ENCODE measurements around the gene TAF4.
"Not testable (repeated sequence)": the region's sequence is repeated elsewhere in the genome, so short reads cannot be mapped to it uniquely, and the experiment has no call there.

TAF4 gene

DNA sequence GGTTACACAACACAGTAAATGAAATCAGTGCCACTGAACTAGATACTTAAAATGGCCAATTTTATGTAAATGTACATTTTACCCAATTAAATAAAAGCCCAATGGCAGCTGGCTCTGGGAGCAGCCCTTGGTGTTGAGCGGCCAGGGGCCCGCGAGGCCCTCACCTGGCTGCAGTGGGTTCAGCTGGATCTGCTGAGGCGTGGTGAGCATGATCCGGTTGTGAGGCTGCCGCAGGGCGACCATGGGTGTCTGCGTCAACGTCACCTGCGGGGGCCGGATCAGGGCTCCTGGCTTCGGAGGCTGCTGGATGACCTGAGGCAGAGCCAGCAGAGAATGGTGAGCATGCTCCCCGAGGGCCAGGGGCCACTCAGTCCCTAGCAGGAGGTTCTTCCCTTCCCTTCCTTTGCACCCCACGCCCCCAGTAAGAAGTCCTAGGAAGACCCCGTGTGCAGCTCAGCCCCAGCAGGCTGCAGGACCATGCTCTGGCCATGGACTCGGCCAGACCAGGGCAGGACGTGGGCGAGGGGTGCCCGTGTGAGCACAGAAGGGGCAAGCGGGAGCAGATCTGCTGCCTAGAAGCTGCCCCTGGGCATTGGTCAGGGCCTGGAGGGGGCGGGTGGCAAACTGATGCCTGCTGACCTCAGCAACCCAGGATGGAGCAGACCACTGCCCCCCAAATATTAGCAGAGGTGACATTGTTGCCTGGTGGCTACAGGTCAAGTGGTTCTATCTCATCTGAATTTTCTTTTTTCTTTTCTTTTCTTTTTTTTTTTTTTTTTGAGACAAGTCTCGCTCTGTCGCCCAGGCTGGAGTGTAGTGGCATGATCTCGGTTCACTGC is 61.9 kb downstream of the TAF4 start:
- DNase-seq (ENCODE audit: low read depth) = no peak

DNA sequence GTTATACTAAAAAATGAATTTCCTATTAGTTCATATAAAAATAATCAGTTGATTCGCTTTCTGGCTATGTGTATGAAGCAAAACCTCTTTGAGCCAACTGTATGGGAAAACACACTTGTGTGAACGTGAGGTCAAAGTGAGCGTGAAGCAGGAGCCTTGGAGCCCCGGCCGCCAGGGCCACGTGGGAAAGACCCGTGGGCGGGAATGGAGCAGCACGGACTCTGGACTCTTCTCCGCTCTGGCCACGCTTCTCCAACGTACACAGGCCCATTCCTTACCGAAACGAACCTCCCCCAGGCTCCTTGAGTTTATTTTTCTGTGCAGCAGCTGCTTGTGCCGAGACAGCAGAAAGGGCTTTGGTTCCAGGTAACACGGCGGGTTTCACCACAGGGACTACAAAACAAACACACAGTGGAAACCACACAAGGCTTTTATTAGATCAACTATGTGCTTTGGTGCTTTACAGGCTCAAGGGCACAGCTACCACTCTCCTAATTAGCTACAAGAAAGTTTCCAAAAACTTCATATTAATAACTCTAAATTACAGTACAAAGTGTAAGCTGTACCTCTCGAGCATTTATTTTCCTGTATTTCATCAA is 62.7 kb downstream of the TAF4 start:
- DNase-seq (ENCODE audit: low read depth) = no peak

DNA sequence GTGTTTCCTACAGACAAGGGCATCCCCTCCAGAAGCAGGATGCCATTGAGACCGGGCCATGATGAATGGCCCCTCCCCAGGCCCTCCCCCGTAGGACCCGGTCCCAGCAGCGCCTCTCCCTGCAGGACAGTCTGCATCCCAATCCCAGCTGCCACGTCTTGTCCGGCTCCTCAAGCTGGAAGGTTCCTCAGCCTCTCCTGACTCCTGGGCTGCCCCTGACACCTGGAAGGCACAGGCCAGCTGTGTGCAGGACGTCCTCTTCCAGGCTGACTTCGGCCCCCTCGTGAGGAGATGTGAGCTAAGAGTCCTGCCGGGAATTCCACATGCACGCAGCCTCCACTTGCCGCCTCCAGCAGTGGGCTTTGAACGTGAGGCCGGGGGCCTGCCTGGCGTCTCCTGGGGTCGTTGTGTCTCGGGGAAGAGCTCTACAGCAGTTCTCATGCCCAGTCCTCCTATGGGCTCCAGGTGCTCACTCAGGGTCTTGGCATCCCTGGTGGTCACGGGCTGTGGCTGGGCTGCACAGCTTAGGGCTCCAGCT is 64.4 kb downstream of the TAF4 start:
- no peak for DNase-seq (ENCODE audit: low read depth)

DNA sequence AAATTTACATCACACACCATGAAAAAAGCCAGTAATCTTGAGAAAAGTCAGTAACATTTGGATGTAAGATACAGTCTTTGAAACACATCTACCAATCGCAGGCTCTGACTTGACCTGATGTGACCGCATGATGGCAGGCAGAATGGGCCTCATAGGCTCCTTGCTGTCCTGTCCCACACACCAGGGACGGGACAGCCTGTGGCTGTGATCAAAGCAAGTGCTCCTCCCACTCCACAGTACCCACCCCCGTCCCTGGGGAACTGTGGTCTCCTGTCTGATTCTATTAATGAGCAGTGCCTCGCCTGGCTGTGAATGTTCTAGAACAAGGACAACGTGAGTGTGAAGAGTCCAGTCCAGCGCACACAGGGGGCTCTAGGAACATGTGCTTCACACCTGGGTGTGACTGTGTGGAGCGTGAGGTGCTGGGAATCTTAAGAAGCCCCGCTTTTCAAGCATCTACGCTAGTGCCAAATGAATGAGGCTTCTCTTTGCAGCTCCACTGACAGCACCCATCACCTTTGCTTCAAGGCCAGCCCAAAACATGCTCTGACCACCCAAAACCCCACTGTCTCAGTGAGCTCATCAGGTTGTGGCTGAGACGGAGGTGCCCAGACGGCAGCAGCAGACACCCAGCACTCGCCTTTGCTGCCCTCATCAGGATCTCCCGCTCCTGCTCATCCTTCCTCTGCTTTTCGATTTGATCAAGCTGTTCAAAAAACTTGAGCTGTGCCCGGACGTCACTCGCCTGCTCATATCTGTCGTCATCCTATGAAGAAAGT is 67.1 kb downstream of the TAF4 start:
- no peak for DNase-seq (ENCODE audit: low read depth)

DNA sequence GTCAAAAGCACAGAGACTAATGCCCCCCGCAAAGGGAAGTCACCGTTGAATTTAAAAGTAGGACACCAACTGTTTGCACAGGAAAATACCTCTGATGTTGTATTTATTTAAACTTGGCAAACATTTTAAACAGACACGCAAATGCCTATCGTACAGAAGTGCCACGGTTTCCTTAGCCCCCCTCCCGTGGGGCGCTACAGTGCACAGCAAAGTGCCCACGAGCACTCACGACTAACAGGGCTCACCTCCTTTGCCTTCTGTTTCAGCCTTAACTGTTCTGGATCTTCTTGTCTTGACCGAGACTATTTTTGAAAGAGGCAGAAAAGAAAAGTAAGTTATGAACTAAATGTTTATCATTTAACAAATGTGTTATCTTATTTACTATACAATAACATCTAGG is 67.8 kb downstream of the TAF4 start:
- DNase-seq (ENCODE audit: low read depth) = no peak

DNA sequence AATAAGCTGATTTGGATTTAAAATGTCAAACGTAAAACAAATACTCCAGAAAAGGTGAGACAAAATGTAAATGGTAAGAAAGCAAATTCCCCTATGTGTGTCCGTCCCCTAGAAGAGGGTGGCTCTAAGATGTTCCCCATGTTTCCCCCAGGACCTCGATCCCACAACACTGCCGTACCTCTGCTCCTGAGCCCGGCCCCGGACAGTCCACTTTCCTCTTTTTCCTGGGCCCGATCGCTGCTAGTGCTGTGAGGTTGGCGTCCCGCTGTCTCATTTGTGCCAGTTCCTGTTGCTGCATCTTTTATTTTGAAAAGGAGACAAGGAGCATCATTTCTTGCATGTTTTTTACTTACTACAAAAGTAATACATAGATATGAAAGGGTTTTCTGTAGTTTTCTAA is 68.3 kb downstream of the TAF4 start:
- no peak for DNase-seq (ENCODE audit: low read depth)

DNA sequence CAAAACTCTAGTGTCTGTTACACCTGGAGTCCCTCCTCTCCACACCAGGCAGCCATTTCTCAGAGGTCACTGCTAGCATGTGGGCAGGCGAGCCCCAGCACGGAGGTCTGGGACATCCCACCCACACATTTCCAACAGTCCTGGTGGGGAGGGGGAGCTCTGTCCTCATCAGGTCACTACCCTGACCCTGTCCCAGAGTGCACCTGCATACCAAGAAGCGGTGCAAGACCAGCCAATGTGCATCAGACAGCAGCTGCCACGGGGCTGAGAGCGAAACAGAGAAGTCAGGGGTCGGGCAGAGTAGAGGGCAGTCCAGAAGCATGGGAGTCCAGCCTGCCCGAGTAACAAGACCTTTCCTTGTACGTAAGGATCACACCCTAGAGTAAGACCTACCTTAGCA is 71.1 kb downstream of the TAF4 start:
- DNase-seq (ENCODE audit: low read depth) = no peak

DNA sequence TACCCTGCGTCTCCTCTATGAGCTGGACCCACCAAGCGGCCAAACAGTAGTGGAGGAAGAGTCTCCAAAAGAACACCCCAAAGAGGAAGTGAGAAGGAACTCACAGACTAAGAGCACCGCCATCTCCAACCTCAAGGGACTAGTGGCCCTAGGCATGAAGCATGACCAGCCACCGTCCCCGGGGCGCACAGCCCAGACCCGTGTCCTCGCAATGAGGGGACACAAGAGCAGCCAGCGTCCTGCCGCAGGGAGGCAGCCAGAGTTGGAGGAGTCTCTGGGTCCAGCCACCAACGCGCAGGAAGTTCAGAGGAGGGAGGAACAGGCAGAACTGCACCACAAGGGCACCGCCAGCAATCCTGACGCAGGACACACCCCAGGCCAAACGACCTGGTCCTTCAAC is 72.6 kb downstream of the TAF4 start:
- no peak for DNase-seq (ENCODE audit: low read depth)

DNA sequence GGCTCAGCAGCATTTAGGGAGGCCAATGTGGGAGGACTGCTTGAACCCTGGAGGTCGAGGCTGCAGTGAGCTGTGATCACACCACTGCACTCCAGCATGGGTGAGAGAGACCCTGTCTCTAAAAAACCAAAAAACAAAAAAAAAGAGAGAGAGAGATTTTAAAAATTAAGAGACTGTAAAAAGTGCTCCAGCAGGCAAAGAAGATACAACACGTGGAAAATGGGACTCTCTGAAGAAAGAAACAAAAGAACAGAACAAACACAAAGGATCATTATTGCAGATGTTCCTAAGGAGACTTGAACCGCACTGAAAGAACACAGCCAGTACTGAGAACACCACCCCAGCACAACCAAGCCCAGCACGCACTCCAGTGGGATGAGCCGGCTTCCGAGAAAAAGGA is 74.2 kb downstream of the TAF4 start:
- DNase-seq (ENCODE audit: low read depth) = peak; percentile 26

DNA sequence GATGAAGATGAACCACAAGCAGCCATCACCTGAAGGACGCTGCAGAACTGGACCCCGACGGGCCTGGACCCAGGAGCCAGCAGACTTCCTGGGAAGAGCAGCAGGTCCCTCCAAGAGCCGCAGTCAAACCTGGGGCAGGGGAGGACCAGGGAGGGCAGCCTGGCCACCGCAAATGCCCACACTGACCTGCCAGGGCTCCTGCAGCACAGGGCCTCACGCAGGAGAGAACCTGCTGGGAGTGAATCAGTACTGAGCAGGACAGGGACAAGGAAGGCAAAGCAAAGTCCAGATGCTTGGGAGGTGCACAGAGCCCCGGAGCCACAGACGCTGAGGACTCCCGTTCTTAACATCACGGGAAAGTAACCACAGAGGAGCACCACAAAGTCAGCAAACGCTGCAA is 75.2 kb downstream of the TAF4 start:
- no peak for DNase-seq (ENCODE audit: low read depth)

DNA sequence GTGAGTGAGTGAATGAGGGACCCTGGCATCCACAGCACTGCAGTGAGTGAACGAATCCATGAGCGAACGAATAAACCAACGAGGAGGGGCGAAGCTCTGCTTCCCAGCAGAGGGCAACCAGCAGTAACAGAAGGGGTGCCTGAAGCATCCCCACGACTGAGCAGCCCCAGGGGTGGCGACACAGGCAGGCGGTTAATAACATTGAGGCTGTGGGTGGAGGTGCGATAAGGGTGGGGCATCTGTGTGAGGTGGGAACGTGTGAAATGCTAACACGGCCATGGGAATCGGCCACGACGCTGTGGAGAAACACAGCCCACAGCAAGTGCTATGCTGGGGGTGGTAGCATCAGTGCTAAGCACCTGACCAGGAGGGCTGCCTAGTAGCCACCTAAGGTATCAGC is 75.9 kb downstream of the TAF4 start:
- DNase-seq (ENCODE audit: low read depth) = no peak

DNA sequence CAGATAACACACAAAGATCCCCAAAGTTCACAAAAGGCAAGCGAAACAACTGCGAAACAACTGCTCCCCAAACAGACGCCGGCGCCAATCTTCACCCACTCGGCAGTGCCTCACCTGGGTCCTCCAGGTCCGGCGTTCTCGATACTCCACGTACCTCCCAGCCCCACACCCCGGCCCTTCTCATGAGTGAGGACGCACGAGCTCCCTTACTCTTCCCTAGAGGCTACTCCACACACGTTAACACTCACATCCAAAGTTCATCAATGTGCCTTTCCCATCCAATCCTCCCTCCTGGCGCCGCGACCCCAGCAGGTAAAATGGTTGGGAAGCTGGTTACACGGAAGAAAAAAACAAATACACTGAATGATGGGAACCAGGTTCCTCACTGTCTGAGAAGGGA is 77.0 kb downstream of the TAF4 start:
- no peak for DNase-seq (ENCODE audit: low read depth)

DNA sequence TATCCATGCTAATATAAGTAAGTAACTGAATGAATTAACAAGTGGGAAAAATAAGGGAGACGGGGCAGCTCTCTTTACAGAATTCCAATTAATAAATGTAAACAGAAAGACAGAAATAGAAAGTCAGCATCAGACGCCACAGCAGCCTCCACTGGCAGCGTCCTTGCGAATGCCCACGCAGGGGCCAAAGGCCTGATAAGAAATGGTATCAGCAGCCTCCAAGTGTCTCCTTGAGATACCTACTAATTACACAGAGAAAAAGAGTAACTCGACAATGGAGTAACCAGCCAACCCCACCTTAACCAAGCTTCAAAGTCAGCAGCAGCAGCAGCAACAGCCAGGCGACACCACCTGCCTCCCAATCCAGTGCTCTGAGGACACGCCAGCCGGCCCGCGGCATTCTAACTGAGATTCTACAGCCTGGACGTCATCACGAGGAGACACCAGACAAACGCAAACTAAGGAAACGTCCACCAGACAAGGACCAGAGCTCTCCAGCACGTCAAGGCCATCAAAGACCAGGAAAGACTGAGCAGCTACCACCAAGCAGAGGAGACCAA is 78.8 kb downstream of the TAF4 start:
- no peak for DNase-seq (ENCODE audit: low read depth)

DNA sequence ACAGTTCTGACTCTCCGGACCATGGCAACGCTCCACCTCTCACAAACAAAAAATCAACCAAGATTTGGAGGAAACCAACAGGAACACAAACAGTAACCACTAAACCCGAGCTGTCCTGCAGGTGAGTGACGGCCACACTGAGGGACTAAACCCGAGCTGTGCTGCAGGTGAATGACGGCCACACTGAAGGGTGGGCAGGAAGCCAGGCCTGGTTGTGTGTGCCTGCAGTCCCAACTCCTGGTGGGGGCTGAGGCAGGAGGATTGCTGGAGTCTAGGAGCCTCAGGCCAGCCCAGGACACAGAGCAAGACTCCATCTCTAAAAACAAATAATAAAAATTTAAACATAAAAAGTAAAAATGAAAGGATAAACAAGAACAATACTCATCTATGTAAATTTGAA is 80.6 kb downstream of the TAF4 start:
- no peak for DNase-seq (ENCODE audit: low read depth)

DNA sequence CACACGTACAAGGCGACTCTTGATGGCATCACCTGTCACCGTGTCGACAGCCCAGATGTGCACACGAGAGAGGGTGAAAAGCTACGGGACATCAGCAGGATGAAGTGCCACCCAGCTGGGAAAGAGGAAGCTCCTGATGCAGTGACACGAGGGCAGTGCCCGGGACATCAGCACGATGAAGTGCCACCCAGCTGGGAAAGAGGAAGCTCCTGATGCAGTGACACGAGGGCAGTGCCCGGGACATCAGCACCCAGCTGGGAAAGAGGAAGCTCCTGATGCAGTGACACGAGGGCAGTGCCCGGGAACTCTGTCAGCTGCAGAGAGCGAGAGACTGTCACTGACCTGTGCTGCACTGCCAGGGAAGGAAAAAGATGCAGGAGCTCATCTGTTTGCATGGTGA is 81.2 kb downstream of the TAF4 start:
- DNase-seq (ENCODE audit: low read depth) = not testable (repeated sequence)

DNA sequence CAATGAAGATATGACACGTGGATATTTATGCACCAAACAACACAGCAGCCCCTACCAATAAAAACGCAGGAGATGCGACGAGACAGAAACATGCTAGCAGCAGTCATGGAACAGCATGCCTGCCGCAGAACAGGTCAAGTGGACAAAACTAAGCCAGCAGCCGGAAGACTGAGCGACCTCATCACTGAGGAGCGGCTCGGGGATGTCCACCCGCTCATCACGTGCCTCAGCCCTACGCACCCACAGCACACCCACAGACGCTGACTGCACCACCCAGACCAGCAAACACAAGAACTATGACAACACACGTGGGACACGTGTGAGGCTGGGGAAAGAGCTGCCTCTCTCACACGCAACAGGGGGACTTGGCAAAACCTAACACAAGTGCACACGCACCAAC is 81.7 kb downstream of the TAF4 start:
- DNase-seq (ENCODE audit: low read depth) = no peak

DNA sequence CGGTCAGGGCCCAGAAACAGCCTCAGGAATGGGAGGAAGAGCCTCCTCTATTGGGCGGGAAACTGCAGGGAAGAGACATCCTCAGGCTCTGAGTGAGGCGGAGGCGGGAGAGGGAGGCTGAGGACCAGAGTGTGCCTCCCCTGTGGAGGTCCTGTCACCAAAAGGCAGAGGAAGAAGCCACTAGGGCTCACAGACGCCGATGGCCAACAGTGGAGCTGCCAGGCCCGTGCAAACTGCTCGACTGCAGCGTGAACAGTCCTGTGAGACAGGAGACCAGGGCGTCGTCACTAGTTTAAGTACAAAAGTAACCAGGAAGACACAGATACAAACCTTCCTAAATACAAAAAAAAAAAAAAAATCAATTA is 82.7 kb downstream of the TAF4 start:
- DNase-seq (ENCODE audit: low read depth) = no peak

DNA sequence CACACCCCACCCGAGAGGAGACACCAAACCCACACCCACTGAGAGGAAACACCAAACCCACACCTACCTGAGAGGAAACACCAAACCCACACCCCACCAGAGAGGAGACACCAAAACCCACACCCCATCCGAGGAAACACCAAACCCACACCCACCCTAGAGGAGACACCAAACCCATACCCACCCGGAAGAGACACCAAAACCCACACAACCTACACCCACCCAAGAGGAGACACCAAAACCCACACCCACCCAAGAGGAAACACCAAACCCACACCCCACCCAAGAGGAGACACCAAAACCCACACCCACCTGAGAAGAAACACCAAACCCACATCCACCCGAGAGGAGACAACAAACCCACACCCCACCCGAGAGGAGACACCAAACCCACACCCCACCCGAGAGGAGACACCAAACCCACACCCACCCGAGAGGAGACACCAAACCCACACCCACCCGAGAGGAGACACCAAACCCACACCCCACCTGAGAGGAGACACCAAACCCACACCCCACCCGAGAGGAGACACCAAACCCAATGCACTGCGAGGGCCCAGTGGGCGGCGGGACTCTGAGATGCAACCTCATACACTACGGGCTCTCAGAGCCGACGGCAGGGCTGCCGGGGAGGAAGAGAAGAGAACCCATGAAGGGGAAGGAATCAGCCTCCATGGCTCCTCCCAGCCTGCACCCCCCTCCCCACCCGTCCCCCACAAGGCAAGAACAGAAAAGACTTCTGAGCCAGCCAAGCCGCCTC is 83.3 kb downstream of the TAF4 start:
- DNase-seq (ENCODE audit: low read depth) = no peak

DNA sequence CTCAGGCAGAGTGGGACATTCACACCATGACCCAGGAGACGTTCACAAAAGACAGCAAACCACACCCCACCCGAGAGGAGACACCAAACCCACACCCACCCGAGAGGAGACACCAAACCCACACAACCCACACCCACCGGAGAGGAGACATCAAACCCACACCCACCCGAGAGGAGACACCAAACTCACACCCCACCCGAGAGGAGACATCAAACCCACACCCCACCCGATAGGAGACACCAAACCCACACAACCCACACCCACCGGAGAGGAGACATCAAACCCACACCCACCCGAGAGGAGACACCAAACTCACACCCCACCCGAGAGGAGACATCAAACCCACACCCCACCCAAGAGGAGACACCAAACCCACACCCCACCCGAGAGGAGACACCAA is 84.0 kb downstream of the TAF4 start:
- not testable (repeated sequence) for DNase-seq (ENCODE audit: low read depth)

DNA sequence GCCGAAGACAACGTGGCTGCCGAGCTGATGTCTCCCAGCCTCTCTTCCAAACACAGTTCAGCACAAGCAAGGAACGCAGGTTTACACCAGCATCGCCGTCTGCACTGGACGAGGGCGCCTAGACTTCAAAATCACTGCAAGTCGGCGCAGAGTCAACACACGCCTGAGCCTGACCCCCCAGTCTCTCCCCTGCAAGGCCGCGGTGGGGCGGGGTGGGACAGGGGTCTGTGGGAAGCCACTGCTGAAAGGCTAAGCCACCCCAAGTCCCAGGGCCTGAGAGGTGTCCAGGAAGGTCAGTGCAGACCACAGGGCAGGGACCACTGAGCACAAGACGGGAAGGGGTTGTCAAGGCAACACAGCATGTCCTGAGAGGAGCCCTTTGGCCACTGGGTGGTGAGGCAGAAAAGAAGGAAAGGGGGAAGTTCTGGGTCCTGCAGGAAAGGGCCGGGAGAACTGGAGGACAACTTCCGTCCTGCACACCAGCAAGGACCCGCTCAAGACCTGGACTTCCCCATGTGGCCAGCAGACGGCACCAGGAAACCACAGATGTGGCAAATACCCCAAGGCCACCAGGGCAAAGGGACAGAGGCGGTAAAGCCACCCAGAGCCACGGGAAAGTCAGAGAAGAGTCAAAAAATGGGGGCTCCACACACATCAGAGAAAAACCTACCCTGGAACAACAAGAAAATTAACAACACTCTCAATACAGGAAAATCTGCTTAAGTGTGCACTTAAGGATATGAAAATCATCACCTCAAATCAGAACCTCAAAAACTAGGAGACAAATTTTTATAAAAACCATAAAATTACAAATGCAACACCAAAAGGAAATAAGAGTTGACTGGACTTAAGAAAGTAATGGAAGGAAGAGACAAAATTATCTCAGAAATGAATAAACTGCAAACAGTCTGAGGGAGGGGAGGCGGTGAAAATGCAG is 84.8 kb downstream of the TAF4 start:
- no peak for DNase-seq (ENCODE audit: low read depth)

Measured in amniotic epithelial cell (primary cell).